ENCODE data around the gene CARD16. TPM values are rescaled to one million over a fixed set of nuclear protein-coding genes. Genes with fewer than 3 reads are reported as not detected.

CARD16 gene
- total RNA-seq, 1 donor from 2014 or later: 15.5 TPM

DNA sequence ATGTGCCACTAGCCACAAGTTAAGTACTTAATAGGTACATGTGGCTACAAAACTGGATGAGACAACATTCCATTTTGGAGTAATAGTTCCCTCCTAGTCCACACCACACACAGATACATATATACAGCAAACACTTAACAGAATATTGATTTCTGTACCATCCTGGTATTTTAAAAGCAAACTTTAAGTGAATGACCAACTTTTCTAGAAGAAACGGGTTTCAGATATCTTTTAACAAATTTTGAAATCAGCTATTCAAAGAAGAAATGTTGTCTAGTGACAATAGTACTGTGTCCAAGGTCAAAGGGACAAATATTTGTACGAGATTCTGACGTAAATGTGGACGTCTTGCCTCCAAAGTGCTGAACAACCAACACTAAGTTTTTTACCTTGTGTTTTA lies 12.3 kb upstream of the CARD16 start:
- TF ChIP-seq CTCF (IDR thresholded peaks at IDR 0.05): no peak
- intact Hi-C loops (cut with DNase I): no loop called here
- Histone ChIP-seq H3K27ac (no peak overlapping the region), H3K4me1 (no peaks in the 10 kb centered on the region), H3K4me3 (no peak overlapping the region), H3K27me3 (no peaks in the 10 kb centered on the region), H3K9me3 (no peaks in the 10 kb centered on the region), H3K36me3 (no peaks in the 10 kb centered on the region)
- DNase-seq (ENCODE audit: low spot score in 2 of 2): no peak

DNA sequence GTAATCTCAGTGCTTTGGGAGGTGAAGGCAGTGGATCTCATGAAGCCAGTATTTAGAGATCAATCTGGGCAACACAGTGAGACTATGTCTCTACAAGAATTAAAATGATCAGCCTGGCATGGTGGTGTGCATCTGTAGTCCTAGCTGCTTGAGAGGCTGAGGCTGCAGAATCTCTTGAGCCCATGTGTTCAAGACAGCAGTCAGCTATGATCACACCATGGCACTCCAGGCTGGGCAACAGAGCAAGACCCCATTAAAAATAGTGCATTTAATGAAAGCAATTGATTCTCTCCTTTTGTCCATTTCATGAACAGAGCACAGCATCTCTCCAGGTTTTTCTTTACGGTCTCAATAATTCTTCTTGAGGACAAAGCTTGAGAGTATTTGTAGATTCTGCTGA lies 11.3 kb upstream of the CARD16 start:
- Histone ChIP-seq H3K36me3 (no peaks in the 10 kb centered on the region), H3K4me1 (no peaks in the 10 kb centered on the region), H3K4me3 (no peak overlapping the region), H3K27ac (no peak overlapping the region), H3K9me3 (no peaks in the 10 kb centered on the region), H3K27me3 (no peaks in the 10 kb centered on the region)
- intact Hi-C loops (cut with DNase I): no loop called here
- no peak for DNase-seq (ENCODE audit: low spot score in 2 of 2)
- TF ChIP-seq CTCF (IDR thresholded peaks at IDR 0.05): no peak

GRCh38 chr11:105054723-105055493 lies 9.8 kb upstream of the CARD16 start:
- H3K27me3 ChIP-seq: no peaks in the 10 kb centered on the region
- intact Hi-C loops (cut with DNase I): no loop called here
- H3K4me3 ChIP-seq: no peak overlapping the region
- no peaks in the 10 kb centered on the region for H3K9me3 ChIP-seq
- no peaks in the 10 kb centered on the region for H3K36me3 ChIP-seq
- H3K4me1 ChIP-seq: no peaks in the 10 kb centered on the region
- no peak overlapping the region for H3K27ac ChIP-seq
- DNase-seq (ENCODE audit: low spot score in 2 of 2): no peak
- no peak for TF ChIP-seq CTCF (IDR thresholded peaks at IDR 0.05)

DNA sequence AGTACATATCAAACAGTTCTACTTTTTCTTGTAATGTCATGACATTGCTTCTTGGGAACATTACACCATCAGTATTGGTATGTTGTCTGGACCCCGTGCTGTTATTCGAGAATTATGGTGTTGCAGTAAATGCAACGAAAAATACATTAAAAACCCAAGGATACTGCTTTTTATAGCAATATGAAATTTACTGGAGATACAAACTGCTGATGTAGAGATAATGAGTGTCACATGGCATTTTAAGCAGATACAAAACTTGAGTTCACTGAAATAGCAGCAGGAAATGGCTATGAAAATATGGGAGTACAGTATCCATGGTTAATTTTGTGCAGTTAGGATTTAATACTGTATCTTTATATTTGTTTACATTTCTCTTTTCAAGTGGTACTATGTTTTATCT lies 7.4 kb upstream of the CARD16 start:
- Histone ChIP-seq H3K4me1 (no peaks in the 10 kb centered on the region), H3K4me3 (no peak overlapping the region), H3K9me3 (no peaks in the 10 kb centered on the region), H3K27ac (no peak overlapping the region), H3K36me3 (no peaks in the 10 kb centered on the region), H3K27me3 (no peaks in the 10 kb centered on the region)
- intact Hi-C loops (cut with DNase I): no loop called here
- TF ChIP-seq CTCF (IDR thresholded peaks at IDR 0.05): no peak
- no peak for DNase-seq (ENCODE audit: low spot score in 2 of 2)

DNA sequence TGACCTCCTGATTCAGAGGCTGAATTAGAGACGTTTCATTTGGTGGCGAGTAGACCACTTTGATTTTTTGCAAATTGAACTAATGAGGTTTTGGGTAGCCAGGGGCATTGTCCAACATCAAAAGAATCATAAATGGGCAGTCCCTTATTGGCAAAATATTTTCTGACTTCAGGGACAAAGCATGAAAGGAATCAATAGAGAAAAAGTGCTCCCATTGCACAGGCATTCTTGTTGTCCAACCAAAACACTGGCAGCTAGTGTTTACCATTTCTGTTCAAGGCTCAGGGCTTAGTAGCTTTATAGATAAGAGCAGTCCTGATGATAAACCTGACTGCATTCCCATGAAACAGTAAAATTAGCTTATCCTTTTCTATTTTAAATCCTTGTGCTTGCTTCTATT lies 6.4 kb upstream of the CARD16 start:
- Histone ChIP-seq H3K27me3 (no peaks in the 10 kb centered on the region), H3K9me3 (no peaks in the 10 kb centered on the region), H3K27ac (no peak overlapping the region), H3K36me3 (no peaks in the 10 kb centered on the region), H3K4me3 (no peak overlapping the region), H3K4me1 (peaks cover 0 to 2% of the 10 kb centered on the region in 2 donors)
- DNase-seq (ENCODE audit: low spot score in 2 of 2): no peak
- intact Hi-C loops (cut with DNase I): no loop called here
- TF ChIP-seq CTCF (IDR thresholded peaks at IDR 0.05): no peak

GRCh38 chr11:105049481-105049880 lies 4.3 kb upstream of the CARD16 start:
- no peak overlapping the region for H3K27ac ChIP-seq
- no peaks in the 10 kb centered on the region for H3K9me3 ChIP-seq
- no peak for DNase-seq (ENCODE audit: low spot score in 2 of 2)
- H3K27me3 ChIP-seq: no peaks in the 10 kb centered on the region
- peaks cover 0 to 2% of the 10 kb centered on the region in 2 donors for H3K4me1 ChIP-seq
- no peaks in the 10 kb centered on the region for H3K36me3 ChIP-seq
- intact Hi-C loops (cut with DNase I): no loop called here
- H3K4me3 ChIP-seq: no peak overlapping the region
- no peak for TF ChIP-seq CTCF (IDR thresholded peaks at IDR 0.05)

All from ascending aorta (tissue), 2 donors.